Measurements from ENCODE around the gene FANCE. TPM values are rescaled to one million over a fixed set of nuclear protein-coding genes. Genes with fewer than 3 reads are reported as not detected.

Gene FANCE
- polyA plus RNA-seq, 1 donor from 2014 or later = 7.1 TPM

DNA sequence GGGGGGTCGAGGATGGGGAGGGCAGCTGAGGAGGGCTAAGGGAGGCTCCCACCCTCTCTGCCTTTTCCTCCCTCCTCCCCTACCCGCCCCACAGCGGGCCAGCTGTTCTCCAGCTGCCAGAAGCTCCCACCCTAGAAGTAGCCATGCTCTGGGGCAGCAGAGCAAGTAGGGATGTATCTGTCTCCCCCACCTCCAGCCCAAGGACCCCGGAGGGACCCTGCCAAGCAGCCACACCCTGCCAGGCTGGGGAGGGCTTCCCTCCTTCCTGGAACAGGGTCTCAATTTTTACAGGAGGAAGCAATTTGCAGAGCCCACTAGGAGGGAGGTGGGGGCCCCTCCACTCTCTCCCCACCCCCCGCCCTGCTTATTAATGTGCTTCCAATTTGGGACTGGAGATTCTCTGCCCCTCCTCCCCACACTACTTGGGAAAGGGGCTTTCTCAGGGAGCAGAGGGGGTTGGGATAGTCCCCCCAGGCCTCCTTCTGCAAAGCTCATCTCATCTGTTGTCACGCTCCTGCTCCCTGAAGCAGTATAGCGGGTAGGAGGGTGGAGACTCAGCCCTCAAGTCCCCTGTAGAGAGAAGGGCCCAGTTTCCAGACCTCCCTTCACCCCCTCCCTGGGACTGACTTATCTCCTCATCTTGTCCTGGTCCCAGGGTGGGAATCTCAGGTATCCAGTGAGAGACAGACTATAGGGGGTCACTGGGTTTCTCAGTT is 40.3 kb downstream of the FANCE start:
- Histone ChIP-seq H3K9me3 (ENCODE audit: low read length) (no peaks in the 10 kb centered on the region), H3K36me3 (ENCODE audit: insufficient read depth, low read length) (no peaks in the 10 kb centered on the region), H3K9ac (ENCODE audit: low read length) (no peak overlapping the region), H2AFZ (ENCODE audit: low read depth, low read length) (no peak overlapping the region), H3K79me2 (replicated peaks; ENCODE audit: insufficient read depth, low read length) (no peaks in the 10 kb centered on the region), H3K4me2 (ENCODE audit: low read length) (no peak overlapping the region), H3K27ac (ENCODE audit: low read length) (no peak overlapping the region), H3K9me2 (ENCODE audit: insufficient read depth, low read length) (no peaks in the 10 kb centered on the region), H3F3A (ENCODE audit: insufficient read depth, low read length, poor library complexity, severe bottlenecking) (no peaks in the 10 kb centered on the region), H3K4me3 (ENCODE audit: low read length) (no peak overlapping the region), H4K20me1 (ENCODE audit: insufficient read depth) (no peaks in the 10 kb centered on the region), H3K27me3 (ENCODE audit: insufficient read depth, low read depth, low read length) (peaks cover 13% of the 10 kb centered on the region)
- TF ChIP-seq RAD21 (conservative IDR thresholded peaks at IDR 0.05) (no peak), SMC3 (conservative IDR thresholded peaks at IDR 0.05; ENCODE audit: poor library complexity) (no peak), EZH2 (IDR thresholded peaks at IDR 0.05; ENCODE audit: borderline replicate concordance, insufficient read depth, low read length, poor library complexity, severe bottlenecking) (no peak), EP300 (conservative IDR thresholded peaks at IDR 0.05; ENCODE audit: poor library complexity, severe bottlenecking) (no peak), MXI1 (conservative IDR thresholded peaks at IDR 0.05; ENCODE audit: poor library complexity, severe bottlenecking) (no peak), POLR2AphosphoS5 (IDR thresholded peaks at IDR 0.05) (no peak), TAF1 (IDR thresholded peaks at IDR 0.05; ENCODE audit: low read depth) (no peak)
- TF ChIP-seq, protein P1, sequence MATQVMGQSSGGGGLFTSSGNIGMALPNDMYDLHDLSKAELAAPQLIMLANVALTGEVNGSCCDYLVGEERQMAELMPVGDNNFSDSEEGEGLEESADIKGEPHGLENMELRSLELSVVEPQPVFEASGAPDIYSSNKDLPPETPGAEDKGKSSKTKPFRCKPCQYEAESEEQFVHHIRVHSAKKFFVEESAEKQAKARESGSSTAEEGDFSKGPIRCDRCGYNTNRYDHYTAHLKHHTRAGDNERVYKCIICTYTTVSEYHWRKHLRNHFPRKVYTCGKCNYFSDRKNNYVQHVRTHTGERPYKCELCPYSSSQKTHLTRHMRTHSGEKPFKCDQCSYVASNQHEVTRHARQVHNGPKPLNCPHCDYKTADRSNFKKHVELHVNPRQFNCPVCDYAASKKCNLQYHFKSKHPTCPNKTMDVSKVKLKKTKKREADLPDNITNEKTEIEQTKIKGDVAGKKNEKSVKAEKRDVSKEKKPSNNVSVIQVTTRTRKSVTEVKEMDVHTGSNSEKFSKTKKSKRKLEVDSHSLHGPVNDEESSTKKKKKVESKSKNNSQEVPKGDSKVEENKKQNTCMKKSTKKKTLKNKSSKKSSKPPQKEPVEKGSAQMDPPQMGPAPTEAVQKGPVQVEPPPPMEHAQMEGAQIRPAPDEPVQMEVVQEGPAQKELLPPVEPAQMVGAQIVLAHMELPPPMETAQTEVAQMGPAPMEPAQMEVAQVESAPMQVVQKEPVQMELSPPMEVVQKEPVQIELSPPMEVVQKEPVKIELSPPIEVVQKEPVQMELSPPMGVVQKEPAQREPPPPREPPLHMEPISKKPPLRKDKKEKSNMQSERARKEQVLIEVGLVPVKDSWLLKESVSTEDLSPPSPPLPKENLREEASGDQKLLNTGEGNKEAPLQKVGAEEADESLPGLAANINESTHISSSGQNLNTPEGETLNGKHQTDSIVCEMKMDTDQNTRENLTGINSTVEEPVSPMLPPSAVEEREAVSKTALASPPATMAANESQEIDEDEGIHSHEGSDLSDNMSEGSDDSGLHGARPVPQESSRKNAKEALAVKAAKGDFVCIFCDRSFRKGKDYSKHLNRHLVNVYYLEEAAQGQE (IDR thresholded peaks at IDR 0.05; ENCODE audit: borderline replicate concordance) = no peak
- TF ChIP-seq, protein P2, sequence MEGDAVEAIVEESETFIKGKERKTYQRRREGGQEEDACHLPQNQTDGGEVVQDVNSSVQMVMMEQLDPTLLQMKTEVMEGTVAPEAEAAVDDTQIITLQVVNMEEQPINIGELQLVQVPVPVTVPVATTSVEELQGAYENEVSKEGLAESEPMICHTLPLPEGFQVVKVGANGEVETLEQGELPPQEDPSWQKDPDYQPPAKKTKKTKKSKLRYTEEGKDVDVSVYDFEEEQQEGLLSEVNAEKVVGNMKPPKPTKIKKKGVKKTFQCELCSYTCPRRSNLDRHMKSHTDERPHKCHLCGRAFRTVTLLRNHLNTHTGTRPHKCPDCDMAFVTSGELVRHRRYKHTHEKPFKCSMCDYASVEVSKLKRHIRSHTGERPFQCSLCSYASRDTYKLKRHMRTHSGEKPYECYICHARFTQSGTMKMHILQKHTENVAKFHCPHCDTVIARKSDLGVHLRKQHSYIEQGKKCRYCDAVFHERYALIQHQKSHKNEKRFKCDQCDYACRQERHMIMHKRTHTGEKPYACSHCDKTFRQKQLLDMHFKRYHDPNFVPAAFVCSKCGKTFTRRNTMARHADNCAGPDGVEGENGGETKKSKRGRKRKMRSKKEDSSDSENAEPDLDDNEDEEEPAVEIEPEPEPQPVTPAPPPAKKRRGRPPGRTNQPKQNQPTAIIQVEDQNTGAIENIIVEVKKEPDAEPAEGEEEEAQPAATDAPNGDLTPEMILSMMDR (IDR thresholded peaks at IDR 0.05; ENCODE audit: poor library complexity, severe bottlenecking) = no peak

DNA sequence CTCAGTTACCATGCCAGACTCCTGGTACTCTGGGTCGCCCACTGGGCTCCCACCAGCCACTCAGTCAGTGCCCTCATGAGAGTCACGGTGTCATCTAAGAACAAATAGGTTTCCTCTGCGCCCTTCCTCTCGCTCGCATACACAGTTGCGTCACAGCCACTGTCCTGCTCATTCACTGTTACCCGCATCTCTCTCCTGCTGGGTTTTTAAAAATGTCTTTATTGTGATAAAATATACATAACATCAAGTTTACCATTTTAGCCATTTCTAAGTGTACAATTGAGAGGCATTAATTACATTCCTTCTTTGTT is 40.8 kb downstream of the FANCE start:
- H3K9me2 ChIP-seq (ENCODE audit: insufficient read depth, low read length) = no peaks in the 10 kb centered on the region
- no peak overlapping the region for H3K27ac ChIP-seq (ENCODE audit: low read length)
- no peak overlapping the region for H3K4me3 ChIP-seq (ENCODE audit: low read length)
- TF ChIP-seq, protein P2 (IDR thresholded peaks at IDR 0.05; ENCODE audit: poor library complexity, severe bottlenecking) = no peak
- no peak for TF ChIP-seq RAD21 (conservative IDR thresholded peaks at IDR 0.05)
- no peaks in the 10 kb centered on the region for H3F3A ChIP-seq (ENCODE audit: insufficient read depth, low read length, poor library complexity, severe bottlenecking)
- no peaks in the 10 kb centered on the region for H3K79me2 ChIP-seq (replicated peaks; ENCODE audit: insufficient read depth, low read length)
- no peaks in the 10 kb centered on the region for H3K36me3 ChIP-seq (ENCODE audit: insufficient read depth, low read length)
- H3K9me3 ChIP-seq (ENCODE audit: low read length) = no peaks in the 10 kb centered on the region
- H3K9ac ChIP-seq (ENCODE audit: low read length) = no peak overlapping the region
- H2AFZ ChIP-seq (ENCODE audit: low read depth, low read length) = no peak overlapping the region
- no peaks in the 10 kb centered on the region for H4K20me1 ChIP-seq (ENCODE audit: insufficient read depth)
- no peak overlapping the region for H3K4me2 ChIP-seq (ENCODE audit: low read length)
- H3K27me3 ChIP-seq (ENCODE audit: insufficient read depth, low read depth, low read length) = peaks cover 19% of the 10 kb centered on the region
